AG09309 (cell line): Measurements from ENCODE around the gene RNF186.

ENCODE experiments used
- DNase-seq: peaks from one replicate; pipeline ENCODE4 v3.0.0-alpha.2; 2010; ENCODE audit warnings: low read depth
- H3K4me3 ChIP-seq: 2 replicates; pipeline ENCODE4 v1.5.1; 2011; ENCODE audit warnings: mild to moderate bottlenecking, low read depth, low read length, moderate library complexity; ENCODE audit not compliant: control insufficient read depth
- TF ChIP-seq, protein P1 (sequence below): IDR thresholded peaks from 2 replicates; pipeline ENCODE4 v1.5.1; 2011; ENCODE audit warnings: mild to moderate bottlenecking, low read depth, low read length, inconsistent platforms; ENCODE audit not compliant: insufficient read depth, control insufficient read depth; ENCODE audit errors: missing control alignments

RNF186 gene

DNA sequence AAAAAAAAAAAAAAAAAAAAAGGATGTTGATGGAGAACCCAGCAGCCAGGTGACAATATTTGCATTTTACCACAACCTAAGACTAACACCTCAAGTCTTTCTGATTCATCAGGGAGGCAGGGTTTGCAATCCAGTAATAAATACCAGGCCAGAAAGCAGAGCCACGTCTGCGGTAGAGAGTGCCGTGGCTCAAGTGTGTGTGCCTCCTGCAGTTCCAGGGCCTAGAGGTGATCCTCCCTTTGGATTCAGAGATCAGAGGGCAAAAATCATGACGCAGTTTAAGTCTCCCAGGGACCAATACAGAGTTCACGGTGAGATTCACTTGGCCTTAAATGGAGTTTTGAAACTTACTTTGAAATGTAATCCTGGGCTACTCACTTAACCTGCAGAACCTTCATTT is 50.2 kb downstream of the RNF186 start:
- DNase-seq: peak; percentile 37
- TF ChIP-seq, protein P1, sequence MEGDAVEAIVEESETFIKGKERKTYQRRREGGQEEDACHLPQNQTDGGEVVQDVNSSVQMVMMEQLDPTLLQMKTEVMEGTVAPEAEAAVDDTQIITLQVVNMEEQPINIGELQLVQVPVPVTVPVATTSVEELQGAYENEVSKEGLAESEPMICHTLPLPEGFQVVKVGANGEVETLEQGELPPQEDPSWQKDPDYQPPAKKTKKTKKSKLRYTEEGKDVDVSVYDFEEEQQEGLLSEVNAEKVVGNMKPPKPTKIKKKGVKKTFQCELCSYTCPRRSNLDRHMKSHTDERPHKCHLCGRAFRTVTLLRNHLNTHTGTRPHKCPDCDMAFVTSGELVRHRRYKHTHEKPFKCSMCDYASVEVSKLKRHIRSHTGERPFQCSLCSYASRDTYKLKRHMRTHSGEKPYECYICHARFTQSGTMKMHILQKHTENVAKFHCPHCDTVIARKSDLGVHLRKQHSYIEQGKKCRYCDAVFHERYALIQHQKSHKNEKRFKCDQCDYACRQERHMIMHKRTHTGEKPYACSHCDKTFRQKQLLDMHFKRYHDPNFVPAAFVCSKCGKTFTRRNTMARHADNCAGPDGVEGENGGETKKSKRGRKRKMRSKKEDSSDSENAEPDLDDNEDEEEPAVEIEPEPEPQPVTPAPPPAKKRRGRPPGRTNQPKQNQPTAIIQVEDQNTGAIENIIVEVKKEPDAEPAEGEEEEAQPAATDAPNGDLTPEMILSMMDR: no peak
- H3K4me3 ChIP-seq: no peak overlapping the region
